Peyer's patch (tissue), 4 donors: ENCODE measurements around the gene SLC35E2B. TPM values are rescaled to one million over a fixed set of nuclear protein-coding genes. Genes with fewer than 3 reads are reported as not detected.
A peak's percentile ranks its signal among the peaks of the same experiment; 100 is the strongest.
"Not testable (repeated sequence)": the region's sequence is repeated elsewhere in the genome, so short reads cannot be mapped to it uniquely, and the experiment has no call there.

ENCODE experiments used
- DNase-seq, 3 donors: peaks; one replicate each; pipeline ENCODE4 v3.0.0-alpha.2; 2017 to 2019
- H3K27ac ChIP-seq, 4 donors: fragments of 200-600 bp; sonication (generic); one replicate each; pipeline ENCODE4 v1.5.1; 2016 to 2019
- H3K27me3 ChIP-seq, 2 donors: fragments of 200-600 bp; sonication (generic); one replicate each; pipeline ENCODE4 v1.5.1; 2019
- H3K36me3 ChIP-seq, 3 donors: fragments of 200-600 bp; sonication (generic); one replicate each; pipeline ENCODE4 v1.5.1; 2016 to 2019
- H3K4me1 ChIP-seq, 4 donors: fragments of 200-600 bp; sonication (generic); one replicate each; pipeline ENCODE4 v1.5.1; 2016 to 2019
- H3K4me3 ChIP-seq, 4 donors: fragments of 200-600 bp; sonication (generic); 1 replicate in 3 of 4; 2 replicates in 1 of 4; pipeline ENCODE4 v1.5.1; 2016 to 2019; ENCODE audit warnings: mild to moderate bottlenecking in 1 of 4
- H3K9me3 ChIP-seq, 4 donors: fragments of 200-600 bp; sonication (generic); one replicate each; pipeline ENCODE4 v1.5.1; 2016 to 2019; ENCODE audit warnings: mild to moderate bottlenecking in 1 of 4
- CTCF ChIP-seq, 6 experiments: fragments of 450-650 bp in 4 of 6; fragments of 200-600 bp in 2 of 6; sonication (generic) in 1 of 6; IDR thresholded peaks; one replicate each; pipeline ENCODE4 v1.5.1; 2017 to 2019; ENCODE audit warnings: antibody characterized with exemption in 6 of 6, mild to moderate bottlenecking in 3 of 6, moderate library complexity in 1 of 6
- POLR2A ChIP-seq, 2 donors: fragments of 450-650 bp; IDR thresholded peaks; one replicate each; pipeline ENCODE4 v1.5.1; 2017; ENCODE audit warnings: antibody characterized with exemption in 2 of 2, mild to moderate bottlenecking in 2 of 2, moderate library complexity in 2 of 2
- total RNA-seq, 4 donors: library from RNA; depleted of rRNA; stranded (reverse); fragments of >200 nt; gene quantifications; one replicate each; pipeline ENCODE4 v1.1.0, GENCODE V29; 2016

The SLC35E2B gene
- total RNA-seq, 4 donors from 2014 or later, result 76.9 to 132 (median 103) TPM

- not testable (repeated sequence) for DNase-seq, H3K27ac ChIP-seq, H3K4me1 ChIP-seq, H3K27me3 ChIP-seq, H3K4me3 ChIP-seq, H3K9me3 ChIP-seq
- peaks cover 0 to 17% (median 0%) of the 10 kb centered on the region in 3 donors for H3K36me3 ChIP-seq
These were observed 34.6 kb upstream of the SLC35E2B start for GRCh38 chr1:1727131-1727651.

GRCh38 chr1:1726088-1726487 is 33.5 kb upstream of the SLC35E2B start:
- H3K9me3 ChIP-seq, H3K27me3 ChIP-seq, H3K4me3 ChIP-seq, H3K27ac ChIP-seq, H3K4me1 ChIP-seq: not testable (repeated sequence)
- H3K36me3 ChIP-seq, result peaks cover 0 to 11% (median 0%) of the 10 kb centered on the region in 3 donors
- DNase-seq, result peak in 1 of 3 donors; percentile 37

GRCh38 chr1:1724035-1724864 is 31.7 kb upstream of the SLC35E2B start, which contains the start of gene CDK11A:
TSS of gene CDK11A (minus strand) at chr1:1724357. CDS start at chr1:1722818, 1,539 bp downstream.
- H3K4me3 ChIP-seq, result peak within 1 kb of the TSS; percentile 58 to 77 (median 68)
- TF ChIP-seq CTCF (IDR thresholded peaks at IDR 0.05) (peak in 5 of 6 experiments; percentile 35 to 55 (median 45)), POLR2A (IDR thresholded peaks at IDR 0.05) (peak; percentile 88 to 91)
- H3K9me3 ChIP-seq, H3K4me1 ChIP-seq, H3K27me3 ChIP-seq: not testable (repeated sequence)
- DNase-seq, result peak; percentile 97 to 99 (median 99)
- H3K36me3 ChIP-seq, result peaks cover 0 to 18% (median 0%) of the 10 kb centered on the region in 3 donors
- peak within 1 kb of the TSS; percentile 85 to 97 (median 93) for H3K27ac ChIP-seq

- no peaks in the 10 kb centered on the region for H3K27me3 ChIP-seq
- peak in 2 of 3 donors; percentile 29 to 46 for DNase-seq
- peak overlapping the region in 1 of 4 donors; percentile 0 for H3K4me3 ChIP-seq
- H3K27ac ChIP-seq, result peak overlapping the region in 3 of 4 donors; percentile 40 to 73 (median 62)
- no peaks in the 10 kb centered on the region for H3K4me1 ChIP-seq
- H3K36me3 ChIP-seq, result peaks cover 0 to 35% (median 0%) of the 10 kb centered on the region in 3 donors
- TF ChIP-seq POLR2A (IDR thresholded peaks at IDR 0.05) (no peak), CTCF (IDR thresholded peaks at IDR 0.05) (no peak)
- H3K9me3 ChIP-seq, result no peaks in the 10 kb centered on the region
These were observed 28.6 kb upstream of the SLC35E2B start for GRCh38 chr1:1721201-1721600.

- peak in 1 of 2 donors; percentile 28 for TF ChIP-seq POLR2A (IDR thresholded peaks at IDR 0.05)
- peak in 2 of 3 donors; percentile 73 to 77 for DNase-seq
- peak overlapping the region in 3 of 4 donors; percentile 11 to 79 (median 79) for H3K27ac ChIP-seq
These were observed 22.7 kb upstream of the SLC35E2B start for GRCh38 chr1:1715109-1715883.

GRCh38 chr1:1707897-1708296 is 15.3 kb upstream of the SLC35E2B start:
- H3K9me3 ChIP-seq, H3K4me3 ChIP-seq, H3K4me1 ChIP-seq, H3K27me3 ChIP-seq, H3K27ac ChIP-seq, DNase-seq: not testable (repeated sequence)
- peaks cover 0 to 21% (median 0%) of the 10 kb centered on the region in 3 donors for H3K36me3 ChIP-seq

More at GRCh38 chr1:1715109-1715883, 22.7 kb upstream of the SLC35E2B start:
- H3K4me3 ChIP-seq, H3K4me1 ChIP-seq, H3K27me3 ChIP-seq, H3K9me3 ChIP-seq: not testable (repeated sequence)
- H3K36me3 ChIP-seq, result peaks cover 0 to 32% (median 0%) of the 10 kb centered on the region in 3 donors

GRCh38 chr1:1707241-1707640 is 14.6 kb upstream of the SLC35E2B start:
- not testable (repeated sequence) for H3K9me3 ChIP-seq, H3K27ac ChIP-seq, H3K27me3 ChIP-seq, H3K4me1 ChIP-seq, H3K4me3 ChIP-seq
- peak in 1 of 3 donors; percentile 29 for DNase-seq
- H3K36me3 ChIP-seq, result peaks cover 0 to 21% (median 0%) of the 10 kb centered on the region in 3 donors

- H3K4me3 ChIP-seq, H3K4me1 ChIP-seq, H3K9me3 ChIP-seq, H3K27ac ChIP-seq, H3K27me3 ChIP-seq: not testable (repeated sequence)
- DNase-seq, result peak in 1 of 3 donors; percentile 28
- H3K36me3 ChIP-seq, result peaks cover 0 to 21% (median 0%) of the 10 kb centered on the region in 3 donors
These were observed 13.0 kb upstream of the SLC35E2B start for GRCh38 chr1:1705623-1706022.

GRCh38 chr1:1704284-1704957 is 11.8 kb upstream of the SLC35E2B start:
- H3K27me3 ChIP-seq, H3K9me3 ChIP-seq: not testable (repeated sequence)
- peak in 2 of 3 donors; percentile 37 to 40 for DNase-seq

More at GRCh38 chr1:1704284-1704957, 11.8 kb upstream of the SLC35E2B start:
- not testable (repeated sequence) for H3K4me3 ChIP-seq, H3K4me1 ChIP-seq, H3K27ac ChIP-seq
- peaks cover 0 to 21% (median 0%) of the 10 kb centered on the region in 3 donors for H3K36me3 ChIP-seq
